Measurements from ENCODE around the gene THAP3.

DNA sequence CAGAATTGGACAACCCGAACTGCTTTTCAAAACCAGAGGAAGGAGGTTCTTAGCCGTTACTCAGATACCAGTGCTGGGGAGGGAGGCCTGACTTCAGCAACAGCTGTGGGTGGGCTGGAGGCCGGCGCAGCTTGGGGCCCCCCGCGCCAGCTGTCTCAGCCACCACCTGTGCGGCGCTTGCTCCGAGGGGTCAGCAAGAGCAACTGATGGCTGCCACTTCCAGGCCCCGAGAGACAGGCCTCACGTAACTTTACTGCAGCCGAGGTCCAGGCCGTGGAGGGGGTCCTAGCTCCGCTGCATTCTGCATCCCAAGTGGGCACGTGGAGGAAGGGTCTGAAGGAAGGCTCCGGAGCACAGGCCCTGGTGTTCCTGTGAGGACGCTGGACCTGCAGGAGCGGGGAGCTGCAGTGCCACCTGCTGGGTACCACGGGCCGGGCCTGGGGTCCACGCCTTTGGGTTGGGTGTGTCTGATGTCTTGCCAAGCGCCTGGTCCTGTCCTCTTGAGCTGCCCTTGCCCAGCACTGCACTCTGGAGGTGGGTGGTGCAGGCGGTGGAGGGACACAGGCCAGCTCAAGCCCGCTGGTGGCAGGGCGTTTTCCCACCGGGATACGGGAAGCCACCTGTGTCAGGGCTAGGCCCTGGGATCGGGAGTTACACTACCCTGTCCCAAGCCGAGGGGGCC is 9.8 kb downstream of the THAP3 start:
- TF ChIP-seq EP300 (IDR thresholded peaks at IDR 0.05) (no peak), POLR2A (IDR thresholded peaks at IDR 0.05; ENCODE audit: low read depth) (no peak)

Measured in esophagus muscularis mucosa (tissue), 2 donors.